Astrocyte of the cerebellum (primary cell): ENCODE results near the gene FHOD3.

ENCODE experiments used
- DNase-seq: peaks from one replicate; pipeline ENCODE4 v3.0.0-alpha.2; 2011; ENCODE audit warnings: low read depth
- H3K4me3 ChIP-seq: 2 replicates; pipeline ENCODE4 v1.5.1; 2011; ENCODE audit warnings: mild to moderate bottlenecking, low read depth, low read length, moderate library complexity
- CTCF ChIP-seq: IDR thresholded peaks from 2 replicates; pipeline ENCODE4 v1.5.1; 2012; ENCODE audit warnings: low read length, low read depth, moderate library complexity, mild to moderate bottlenecking; ENCODE audit errors: missing control alignments
- in situ Hi-C: cut with HindIII; loops from 2 replicates; pipeline ENCODE4 v1.10.0; 2017; ENCODE audit warnings: low sequenced_read_pairs

FHOD3 gene

GRCh38 chr18:36635414-36636096, 338.0 kb downstream of the FHOD3 start:
- no peak for DNase-seq
- TF ChIP-seq CTCF: no peak
- H3K4me3 ChIP-seq: no peak overlapping the region
- in situ Hi-C loops: no loop called here

- in situ Hi-C loops: no loop called here
- no peak for TF ChIP-seq CTCF
- DNase-seq: no peak
- H3K4me3 ChIP-seq: no peak overlapping the region
Measured at GRCh38 chr18:36636237-36636817, 338.8 kb downstream of the FHOD3 start.

- no peak for TF ChIP-seq CTCF
- no peak overlapping the region for H3K4me3 ChIP-seq
- in situ Hi-C loops: no loop called here
- DNase-seq: no peak
Measured at GRCh38 chr18:36638224-36638623, 340.7 kb downstream of the FHOD3 start.

- H3K4me3 ChIP-seq: no peak overlapping the region
- TF ChIP-seq CTCF: no peak
- no peak for DNase-seq
- in situ Hi-C loops: no loop called here
Measured at GRCh38 chr18:36640021-36640952, 342.8 kb downstream of the FHOD3 start.

- DNase-seq: no peak
- H3K4me3 ChIP-seq: no peak overlapping the region
- TF ChIP-seq CTCF: no peak
- in situ Hi-C loops: no loop called here
Measured at GRCh38 chr18:36643061-36643460, 345.5 kb downstream of the FHOD3 start.

- no peak overlapping the region for H3K4me3 ChIP-seq
- in situ Hi-C loops: no loop called here
- DNase-seq: no peak
- TF ChIP-seq CTCF: no peak
Measured at GRCh38 chr18:36648803-36649202, 351.3 kb downstream of the FHOD3 start.
